SK-N-MC (cell line): ENCODE results near the gene ADAMTS9.

ENCODE experiments used
- DNase-seq: peaks from one replicate; pipeline ENCODE4 v3.0.0-alpha.2; 2011; ENCODE audit warnings: low read depth, low spot score
- H3K27ac ChIP-seq: fragments of 200-600 bp; sonication (generic); 2 replicates; pipeline ENCODE4 v1.5.1; 2016; ENCODE audit warnings: mixed run types
- H3K36me3 ChIP-seq: fragments of 200-600 bp; sonication (generic); 2 replicates; pipeline ENCODE4 v1.6.1; 2017; ENCODE audit warnings: antibody characterized with exemption, low read length, mixed read lengths; ENCODE audit not compliant: insufficient read depth
- H3K4me3 ChIP-seq: fragments of 200-600 bp; sonication (generic); 2 replicates; pipeline ENCODE4 v1.5.1; 2016
- H3K9ac ChIP-seq: fragments of 200-600 bp; sonication (generic); 2 replicates; pipeline ENCODE4 v1.8.0; 2017; ENCODE audit warnings: mixed run types, mixed read lengths; ENCODE audit not compliant: insufficient read length
- H3K9me3 ChIP-seq: fragments of 200-600 bp; sonication (generic); 2 replicates; pipeline ENCODE4 v1.6.1; 2017; ENCODE audit warnings: low read depth, mild to moderate bottlenecking, antibody characterized with exemption, low read length, moderate library complexity, mixed read lengths
- EZH2 ChIP-seq: fragments of 200-600 bp; sonication (generic); IDR thresholded peaks from one replicate; pipeline ENCODE4 v1.6.1; 2017; ENCODE audit warnings: antibody characterized with exemption
- FOXP2 ChIP-seq: optimal IDR thresholded peaks from 2 replicates; pipeline ENCODE3; 2011; ENCODE audit warnings: mild to moderate bottlenecking, moderate library complexity; ENCODE audit not compliant: insufficient read depth; ENCODE audit errors: extremely low read length, control extremely low read depth
- POLR2AphosphoS5 ChIP-seq: IDR thresholded peaks from 2 replicates; pipeline ENCODE4 v1.6.1; 2012; ENCODE audit warnings: mild to moderate bottlenecking, low read depth, low read length, borderline replicate concordance

Gene ADAMTS9

DNA sequence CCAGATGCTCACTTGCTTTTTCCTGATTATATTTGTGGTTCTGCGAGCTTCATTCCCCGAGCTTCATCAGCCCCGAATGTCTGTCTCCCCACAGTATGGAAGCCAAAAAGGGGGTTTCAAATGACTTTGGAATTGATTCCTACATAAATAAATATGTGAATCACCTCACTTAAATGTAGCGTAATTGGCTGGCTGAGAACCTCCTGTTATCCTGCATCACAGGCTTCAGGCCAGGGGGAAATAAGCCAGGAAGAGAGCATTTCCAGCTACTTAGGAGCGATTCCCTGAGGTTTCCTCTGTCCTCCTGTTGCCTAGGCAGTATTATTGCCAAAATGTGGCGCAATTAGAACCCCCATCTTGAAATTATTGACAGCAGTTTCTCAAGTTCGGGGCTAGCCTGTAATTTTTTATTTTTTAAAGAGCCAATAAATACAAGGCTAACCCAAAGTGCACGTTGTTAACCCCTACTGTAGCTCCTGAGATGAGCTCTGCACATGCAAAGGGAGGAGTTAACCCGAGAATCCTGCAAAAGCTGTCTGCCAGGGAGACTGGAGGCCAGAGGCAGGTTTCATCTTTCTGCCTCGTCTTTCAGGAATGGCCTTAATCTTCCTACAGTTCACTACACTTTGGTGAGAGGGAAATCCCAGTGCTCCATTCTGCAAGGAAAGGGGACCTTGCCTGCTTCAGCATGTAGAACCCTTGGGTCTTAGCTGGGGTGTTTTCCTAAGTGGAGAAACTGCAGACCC lies 148.2 kb downstream of the ADAMTS9 start:
- Histone ChIP-seq H3K4me3 (no peak overlapping the region), H3K9me3 (no peaks in the 10 kb centered on the region), H3K36me3 (no peaks in the 10 kb centered on the region), H3K27ac (no peak overlapping the region), H3K9ac (no peak overlapping the region)
- no peak for DNase-seq
- no peak for TF ChIP-seq FOXP2
- no peak for TF ChIP-seq POLR2AphosphoS5
- TF ChIP-seq EZH2, result no peak

DNA sequence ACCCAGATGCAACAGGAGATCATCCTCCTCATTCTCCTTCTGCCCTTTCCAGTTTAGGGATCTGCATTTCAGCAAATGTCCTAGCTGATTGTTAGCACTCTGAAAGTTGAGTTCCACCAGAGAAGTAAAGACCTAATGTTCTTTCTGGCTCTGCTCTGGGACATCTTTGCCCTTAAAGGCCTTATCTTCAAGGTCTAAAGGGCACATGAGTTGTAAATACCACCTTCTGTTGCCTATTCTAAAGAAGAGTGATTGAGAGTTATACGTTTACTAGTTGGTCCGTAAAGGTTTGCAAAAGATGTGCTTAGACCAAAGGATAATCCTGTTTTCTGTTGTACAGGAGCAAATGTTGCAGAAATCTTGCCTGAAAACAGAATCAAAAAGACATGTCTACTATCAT lies 151.6 kb downstream of the ADAMTS9 start:
- Histone ChIP-seq H3K4me3 (no peak overlapping the region), H3K9me3 (no peaks in the 10 kb centered on the region), H3K27ac (no peak overlapping the region), H3K9ac (no peak overlapping the region), H3K36me3 (no peaks in the 10 kb centered on the region)
- no peak for DNase-seq
- no peak for TF ChIP-seq FOXP2
- no peak for TF ChIP-seq POLR2AphosphoS5
- no peak for TF ChIP-seq EZH2

DNA sequence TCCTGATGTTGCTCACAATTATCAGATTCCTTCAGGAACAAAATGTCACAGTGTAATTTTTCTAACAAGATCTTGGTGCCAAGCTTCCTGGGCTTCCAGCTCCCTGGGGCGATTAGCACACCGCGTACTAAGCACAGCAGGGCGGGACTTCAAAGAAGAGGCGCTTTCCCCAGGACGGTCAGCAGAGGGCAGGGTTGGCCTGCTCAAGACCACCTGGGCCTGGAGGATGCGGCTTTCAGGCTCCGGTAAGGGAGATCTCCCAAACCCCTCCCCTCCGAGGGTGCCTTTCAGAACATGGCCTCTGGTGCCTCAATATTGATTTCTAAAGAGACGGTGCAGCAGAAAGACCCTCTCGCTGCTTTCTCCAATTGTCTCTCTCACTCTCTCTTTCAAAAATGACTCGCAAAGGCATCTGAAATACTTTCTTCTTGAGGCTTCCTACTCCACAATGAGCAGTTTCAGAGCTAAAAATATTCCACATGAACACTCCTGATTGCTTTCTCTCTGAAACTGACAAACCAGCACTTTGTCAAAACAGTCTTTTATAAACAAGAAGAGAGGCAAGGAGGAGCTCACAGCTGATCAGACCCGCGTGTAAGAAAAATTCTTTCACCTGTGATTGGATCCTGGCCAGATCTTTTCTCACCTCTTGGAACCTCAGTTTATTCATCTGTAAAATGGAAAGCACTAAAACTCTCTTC lies 154.0 kb downstream of the ADAMTS9 start:
- TF ChIP-seq POLR2AphosphoS5 (no peak), FOXP2 (no peak)
- Histone ChIP-seq H3K36me3 (no peaks in the 10 kb centered on the region), H3K27ac (no peak overlapping the region), H3K9me3 (no peaks in the 10 kb centered on the region), H3K9ac (no peak overlapping the region), H3K4me3 (peak overlapping the region; percentile 30; the same call in 1 of the 2 replicates)
- DNase-seq, result peak; percentile 35

DNA sequence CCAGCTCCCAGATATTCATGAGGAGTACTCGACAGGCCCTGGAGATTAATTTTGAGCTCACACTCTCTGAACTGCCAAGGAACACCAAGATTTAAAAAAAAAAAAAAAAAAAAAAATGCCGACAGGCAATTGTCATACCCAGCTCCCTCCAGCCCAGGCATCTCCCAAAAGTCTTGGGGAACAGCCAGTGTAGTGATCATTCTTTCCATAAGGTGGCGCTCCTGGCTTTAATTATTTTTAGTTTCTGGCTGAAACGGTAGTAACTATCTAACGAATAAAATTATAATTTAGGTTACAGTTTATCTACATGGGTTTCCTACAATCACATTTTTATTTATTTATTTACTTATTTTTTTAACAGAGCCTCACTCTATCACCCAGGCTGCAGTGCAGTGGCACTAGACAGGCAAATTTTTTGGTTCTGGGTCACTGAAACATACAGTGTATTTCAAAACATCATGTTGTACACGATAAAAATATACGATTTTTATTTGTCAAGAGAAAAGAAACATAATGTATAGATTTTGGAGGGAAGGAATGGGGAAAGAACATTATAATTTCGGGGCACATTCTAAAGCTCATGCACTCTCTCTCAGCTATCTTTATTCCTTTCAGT lies 157.3 kb downstream of the ADAMTS9 start:
- Histone ChIP-seq H3K36me3 (no peaks in the 10 kb centered on the region), H3K27ac (no peak overlapping the region), H3K9me3 (no peaks in the 10 kb centered on the region), H3K9ac (no peak overlapping the region), H3K4me3 (no peak overlapping the region)
- peak; percentile 8 for DNase-seq
- TF ChIP-seq FOXP2 (no peak), EZH2 (no peak), POLR2AphosphoS5 (no peak)

DNA sequence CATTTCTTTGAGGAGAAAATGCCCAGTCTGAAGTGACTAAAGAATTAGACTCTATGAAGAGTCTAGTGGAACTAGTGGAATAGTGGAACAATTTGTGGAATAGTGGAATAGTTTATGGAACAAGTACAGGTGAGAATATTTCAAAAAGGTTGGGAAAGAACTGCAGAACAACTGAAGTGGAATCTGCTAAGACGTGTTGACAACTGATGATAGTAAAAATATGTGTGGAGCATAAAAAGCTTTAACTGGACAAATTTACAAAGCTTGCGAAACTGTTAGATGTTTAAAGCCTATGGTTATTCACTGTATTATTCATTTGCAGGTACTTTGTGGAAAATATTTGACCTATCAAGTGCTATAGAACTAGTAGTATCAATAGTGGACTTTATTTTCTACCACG lies 164.5 kb downstream of the ADAMTS9 start:
- no peaks in the 10 kb centered on the region for H3K9me3 ChIP-seq
- TF ChIP-seq FOXP2, result no peak
- TF ChIP-seq POLR2AphosphoS5, result no peak
- TF ChIP-seq EZH2, result no peak
- no peak for DNase-seq
- H3K4me3 ChIP-seq, result no peak overlapping the region
- no peak overlapping the region for H3K27ac ChIP-seq
- H3K36me3 ChIP-seq, result no peaks in the 10 kb centered on the region
- H3K9ac ChIP-seq, result no peak overlapping the region

DNA sequence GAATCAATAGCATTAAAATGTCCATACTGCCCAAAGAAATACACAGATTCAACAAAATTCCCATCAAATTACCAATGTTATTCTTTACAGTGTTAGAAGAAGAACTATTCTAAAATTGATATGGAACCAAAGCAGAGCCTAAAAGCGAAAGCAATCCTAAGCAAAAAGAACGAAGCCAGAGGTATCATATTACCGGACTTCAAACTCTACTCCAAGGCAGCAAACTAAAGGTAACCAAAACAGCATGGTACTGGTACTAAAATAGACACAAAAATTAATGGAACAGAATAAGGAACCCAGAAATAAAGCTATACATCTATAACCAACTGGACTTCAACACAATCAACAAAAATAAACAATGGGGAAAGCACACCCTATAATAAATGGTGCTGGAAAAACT lies 167.5 kb downstream of the ADAMTS9 start:
- H3K9ac ChIP-seq, result no peak overlapping the region
- H3K9me3 ChIP-seq, result no peaks in the 10 kb centered on the region
- no peak overlapping the region for H3K4me3 ChIP-seq
- DNase-seq, result no peak
- H3K27ac ChIP-seq, result no peak overlapping the region
- TF ChIP-seq EZH2, result no peak
- TF ChIP-seq FOXP2, result no peak
- no peak for TF ChIP-seq POLR2AphosphoS5
- no peaks in the 10 kb centered on the region for H3K36me3 ChIP-seq

DNA sequence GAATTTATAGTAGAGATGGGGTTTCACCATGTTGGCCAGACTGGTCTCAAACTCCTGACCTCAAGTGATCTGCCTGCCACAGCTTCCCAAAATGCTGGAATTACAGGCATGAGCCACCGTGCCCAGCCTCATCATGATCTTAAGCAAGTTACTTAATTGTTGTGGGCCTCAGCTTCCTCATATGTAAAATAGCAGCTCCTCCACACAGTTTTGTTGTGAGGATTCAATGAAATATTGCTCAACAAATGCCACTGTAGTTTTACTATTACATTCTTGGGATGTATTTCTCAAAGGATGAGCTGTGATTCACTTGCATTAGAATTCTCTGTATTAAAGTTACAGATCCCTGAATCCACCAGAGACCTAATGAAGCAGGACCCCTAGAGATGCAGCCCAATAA lies 168.8 kb downstream of the ADAMTS9 start:
- H3K27ac ChIP-seq, result no peak overlapping the region
- H3K9ac ChIP-seq, result no peak overlapping the region
- TF ChIP-seq EZH2 (no peak), POLR2AphosphoS5 (no peak), FOXP2 (no peak)
- H3K9me3 ChIP-seq, result no peaks in the 10 kb centered on the region
- no peak for DNase-seq
- H3K4me3 ChIP-seq, result no peak overlapping the region
- no peaks in the 10 kb centered on the region for H3K36me3 ChIP-seq

DNA sequence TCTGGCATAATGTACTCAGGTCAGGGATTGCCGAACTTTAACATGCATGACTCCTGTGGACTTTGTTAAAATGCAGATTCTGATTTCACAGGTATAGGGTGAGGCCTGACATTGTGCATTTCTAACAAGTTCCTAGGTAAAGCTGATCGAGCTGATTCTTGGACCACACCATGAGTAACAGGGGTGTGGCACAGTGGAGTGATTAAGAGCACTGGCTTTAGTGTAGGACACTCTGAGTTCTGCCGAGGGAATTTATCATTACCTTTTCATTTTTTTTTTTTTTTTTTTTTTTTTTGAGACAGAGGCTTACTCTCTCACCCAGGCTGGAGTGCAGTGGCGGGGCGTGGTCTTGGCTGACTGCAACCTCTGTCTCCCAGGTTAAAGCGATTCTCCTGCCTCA lies 169.3 kb downstream of the ADAMTS9 start:
- no peak for DNase-seq
- Histone ChIP-seq H3K36me3 (no peaks in the 10 kb centered on the region), H3K4me3 (no peak overlapping the region), H3K9ac (no peak overlapping the region), H3K27ac (no peak overlapping the region), H3K9me3 (no peaks in the 10 kb centered on the region)
- TF ChIP-seq FOXP2 (no peak), EZH2 (no peak), POLR2AphosphoS5 (no peak)
